T47D (cell line): ENCODE results near the gene ACVR1C.
"Not testable (repeated sequence)": the region's sequence is repeated elsewhere in the genome, so short reads cannot be mapped to it uniquely, and the experiment has no call there.

Experiments
- DNase-seq, 2 experiments: peaks; one replicate each; pipeline versions ENCODE4 v3.0.0 to v3.0.0-alpha.2; 2011 to 2012; ENCODE audit warnings: low read depth in 1 of 2, low spot score in 1 of 2
- JUND ChIP-seq: IDR thresholded peaks from 2 replicates; pipeline ENCODE4 v1.6.1; 2012; ENCODE audit warnings: low read depth
- in situ Hi-C: cut with HindIII; loops from 2 replicates; pipeline ENCODE4 v1.10.0; 2016; ENCODE audit warnings: low sequenced_read_pairs, low pct_unique_long_range_greater_than_20kb

ACVR1C gene

GRCh38 chr2:157611110-157611509 lies 17.6 kb downstream of the ACVR1C start:
- DNase-seq, result no peak
- no peak for TF ChIP-seq JUND
- in situ Hi-C loops, result no loop called here

- in situ Hi-C loops, result no loop called here
- TF ChIP-seq JUND, result no peak
- DNase-seq, result no peak
Measured at GRCh38 chr2:157606534-157606933, 22.1 kb downstream of the ACVR1C start.

DNA sequence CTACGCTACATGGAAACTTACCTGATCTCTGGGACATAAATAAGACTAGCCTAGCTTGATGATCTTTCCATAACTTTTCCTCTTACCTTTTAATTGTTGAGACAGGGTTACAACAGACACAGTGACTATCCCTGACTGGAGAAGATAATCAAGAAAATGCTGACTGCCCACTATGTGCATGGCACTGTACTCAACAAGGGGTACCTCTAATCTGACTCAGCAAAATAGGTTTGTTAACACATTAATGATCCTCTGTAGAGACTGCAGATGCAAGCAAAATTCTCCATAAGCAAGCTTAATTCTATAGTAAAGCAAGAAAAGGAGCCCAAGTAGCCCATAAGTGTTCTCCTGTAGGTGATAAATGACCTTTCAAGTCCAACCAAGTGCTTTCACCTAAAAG lies 25.5 kb downstream of the ACVR1C start:
- in situ Hi-C loops, result no loop called here

DNA sequence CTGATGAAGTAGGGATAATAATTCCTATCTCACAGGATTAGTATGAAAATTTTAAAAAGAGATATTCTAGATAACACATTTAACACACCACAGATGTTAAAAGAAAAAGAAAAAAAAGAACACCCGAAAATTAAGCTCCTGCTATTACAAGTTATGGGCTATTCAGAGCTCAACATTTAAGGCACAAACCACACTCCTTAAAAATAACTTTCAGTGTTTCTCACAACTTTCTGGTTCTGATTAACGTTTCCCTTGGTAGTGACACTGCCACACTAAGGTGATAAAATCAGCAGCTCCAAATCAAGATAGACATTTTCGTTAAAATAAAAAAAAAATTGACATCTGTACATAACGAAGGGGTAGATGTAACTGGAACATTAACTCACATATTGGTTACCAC lies 26.9 kb downstream of the ACVR1C start:
- DNase-seq, result no peak
- in situ Hi-C loops, result no loop called here
- TF ChIP-seq JUND, result no peak

More for the DNA sequence above, 25.5 kb downstream of the ACVR1C start:
- no peak for DNase-seq
- TF ChIP-seq JUND, result no peak

DNA sequence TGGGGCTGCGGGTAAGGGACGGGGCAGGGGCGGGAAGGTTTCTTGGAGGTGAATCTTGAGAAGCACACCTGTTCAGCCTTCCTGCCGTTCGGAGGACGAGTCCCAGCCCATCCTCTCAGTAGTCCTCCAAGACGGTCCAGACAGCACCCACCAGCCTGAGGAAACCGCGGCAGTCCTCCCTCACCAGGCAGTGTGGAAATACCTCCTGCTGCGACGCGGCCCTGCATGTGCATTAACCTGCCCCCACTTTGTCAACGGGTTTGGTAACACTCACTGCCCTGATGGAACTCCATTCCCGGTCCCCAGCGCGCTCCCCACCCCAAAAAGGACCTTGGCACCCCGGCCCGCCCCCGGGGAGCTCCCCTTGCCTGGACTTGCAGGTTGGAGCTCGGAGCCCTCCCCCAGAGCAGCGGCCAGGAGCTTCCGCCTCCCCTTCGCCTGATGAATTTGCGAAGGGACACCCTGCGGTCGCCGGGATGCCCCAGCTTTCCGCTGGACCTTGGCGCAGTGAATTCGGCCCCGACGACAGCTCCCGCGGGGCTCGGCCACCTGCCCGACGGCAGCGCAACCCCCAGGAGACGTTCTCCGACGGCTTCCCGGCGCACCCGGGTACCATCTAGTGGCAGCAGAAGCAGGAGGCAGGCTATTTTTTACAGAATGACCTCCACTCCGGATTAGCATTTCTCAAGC lies 31.5 kb downstream of the ACVR1C start:
- in situ Hi-C loops, result no loop called here
- DNase-seq, result peak; percentile 32 to 39
- TF ChIP-seq JUND, result no peak

GRCh38 chr2:157593411-157593810 lies 35.3 kb downstream of the ACVR1C start:
- in situ Hi-C loops, result no loop called here
- no peak for DNase-seq
- no peak for TF ChIP-seq JUND

GRCh38 chr2:157592948-157593347 lies 35.7 kb downstream of the ACVR1C start:
- in situ Hi-C loops, result no loop called here
- no peak for TF ChIP-seq JUND
- peak in 1 of 2 experiments; percentile 26 for DNase-seq

GRCh38 chr2:157592374-157592773 lies 36.3 kb downstream of the ACVR1C start:
- DNase-seq, result no peak
- in situ Hi-C loops, result no loop called here
- TF ChIP-seq JUND, result no peak

DNA sequence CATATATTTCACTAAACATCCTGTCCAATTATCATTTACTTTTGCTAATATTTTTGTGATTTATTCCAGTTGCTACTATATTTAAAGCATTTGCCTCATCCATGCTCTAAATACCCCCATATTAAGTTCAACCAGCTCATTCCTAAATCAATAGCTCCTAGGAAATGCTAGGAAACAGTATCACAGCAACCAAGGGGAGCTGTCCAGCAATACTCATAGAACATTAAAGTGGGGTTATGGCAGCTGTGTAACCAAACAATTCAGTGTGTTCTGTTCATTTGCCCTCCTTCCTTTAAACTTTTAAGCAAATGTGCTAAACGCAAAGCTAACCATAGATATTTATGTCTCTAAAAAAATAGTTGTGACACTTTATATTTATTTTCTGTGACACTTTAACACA lies 41.1 kb downstream of the ACVR1C start:
- TF ChIP-seq JUND, result no peak
- in situ Hi-C loops, result no loop called here
- DNase-seq, result peak in 1 of 2 experiments; percentile 13

DNA sequence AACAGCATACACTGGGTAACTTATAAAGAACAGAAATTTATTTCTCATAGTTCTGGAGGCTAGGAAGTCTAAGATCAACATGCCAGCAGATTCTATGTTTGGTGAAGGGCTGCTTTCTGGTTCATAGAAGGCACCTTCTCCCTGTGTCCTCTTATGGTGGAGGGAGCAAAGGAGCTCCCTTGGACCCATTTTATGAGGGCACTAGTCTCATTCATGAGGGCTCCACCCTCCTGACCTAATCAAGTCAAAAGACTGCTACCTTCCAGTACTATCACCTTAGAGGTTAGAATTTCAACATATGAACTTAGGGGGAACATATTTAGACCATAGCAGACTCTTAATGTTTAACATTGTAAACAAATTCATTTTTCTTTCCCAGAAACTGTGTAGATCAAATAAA lies 54.5 kb downstream of the ACVR1C start:
- DNase-seq, result no peak
- in situ Hi-C loops, result no loop called here
- TF ChIP-seq JUND, result no peak

DNA sequence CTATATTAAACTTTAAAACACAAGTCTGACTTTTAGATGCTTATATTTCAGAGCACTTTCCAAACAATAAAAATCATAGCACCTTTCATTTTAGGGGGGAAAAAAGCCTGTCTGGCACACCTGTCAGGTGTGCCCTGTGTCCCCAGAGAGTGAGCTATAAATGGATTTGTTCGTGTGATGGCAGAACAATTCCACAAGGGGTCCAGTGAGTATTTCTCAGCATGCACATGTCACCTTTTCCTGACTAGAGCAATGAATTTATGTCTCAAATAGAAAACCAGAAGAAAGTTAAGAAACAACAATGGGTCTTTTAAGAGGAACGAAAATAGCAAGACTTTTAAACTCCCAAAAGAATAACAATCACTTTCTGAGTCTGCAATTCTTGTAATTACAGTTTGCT lies 55.9 kb downstream of the ACVR1C start:
- peak; percentile 26 to 37 for DNase-seq
- in situ Hi-C loops, result no loop called here
- TF ChIP-seq JUND, result no peak

- in situ Hi-C loops, DNase-seq: not testable (repeated sequence)
Measured at GRCh38 chr2:157566623-157567022, 62.0 kb downstream of the ACVR1C start.

DNA sequence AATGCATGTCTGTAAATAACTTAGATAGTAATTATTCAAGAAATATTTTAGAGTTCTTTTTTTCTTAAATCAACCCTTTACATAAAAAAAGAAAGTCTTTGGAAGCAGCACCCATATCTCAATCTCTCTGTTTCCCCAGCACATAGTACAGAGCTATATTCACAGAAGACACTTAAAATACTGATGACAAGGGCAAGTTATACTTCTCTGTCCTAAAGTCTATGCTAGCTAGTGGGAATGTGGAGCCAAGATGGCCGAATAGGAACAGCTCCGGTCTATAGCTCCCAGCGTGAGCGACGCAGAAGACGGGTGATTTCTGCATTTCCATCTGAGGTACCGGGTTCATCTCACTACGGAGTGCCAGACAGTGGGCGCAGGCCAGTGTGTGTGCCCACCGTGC lies 62.6 kb downstream of the ACVR1C start:
- in situ Hi-C loops, DNase-seq: not testable (repeated sequence)

- in situ Hi-C loops, result no loop called here
- no peak for TF ChIP-seq JUND
- no peak for DNase-seq
Measured at GRCh38 chr2:157565550-157565949, 63.1 kb downstream of the ACVR1C start.

DNA sequence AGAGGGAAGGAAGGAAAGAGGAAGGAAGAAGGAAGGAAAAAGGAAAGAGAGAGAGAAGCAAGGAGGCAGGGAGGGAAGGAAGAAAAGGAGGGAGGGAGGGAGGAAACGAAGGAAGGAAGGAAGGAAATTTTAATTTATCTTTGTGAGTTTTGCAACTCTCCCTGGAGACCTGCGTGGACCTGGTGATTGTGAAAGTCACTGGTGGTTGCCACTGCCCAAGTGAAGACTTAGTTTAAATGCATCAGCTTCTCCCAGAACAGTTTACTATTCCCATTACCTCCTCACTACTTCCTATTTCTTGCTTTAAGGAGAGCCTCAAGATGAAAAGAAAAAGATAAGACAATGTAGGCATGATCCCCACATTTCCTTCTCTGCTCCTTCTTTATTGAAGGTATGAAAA lies 68.8 kb downstream of the ACVR1C start:
- no peak for DNase-seq
- in situ Hi-C loops, result no loop called here
- no peak for TF ChIP-seq JUND
